H9 (cell line): Measurements from ENCODE around the gene TTC33. TPM values are rescaled to one million over a fixed set of nuclear protein-coding genes. Genes with fewer than 3 reads are reported as not detected.

Experiments used
- DNase-seq: peaks from one replicate; pipeline ENCODE4 v3.0.0-alpha.2; 2017
- H2AFZ ChIP-seq: one replicate; pipeline ENCODE4 v1.6.1; 2013; ENCODE audit warnings: mild to moderate bottlenecking, low read length, control low read depth, moderate library complexity
- H2AK5ac ChIP-seq: 2 replicates; pipeline ENCODE4 v1.6.1; 2013; ENCODE audit warnings: low read length, control low read depth, mixed read lengths; ENCODE audit not compliant: insufficient read length
- H2BK120ac ChIP-seq: one replicate; pipeline ENCODE4 v1.6.1; 2013; ENCODE audit warnings: low read depth, mild to moderate bottlenecking, low read length, control low read depth, inconsistent platforms; ENCODE audit not compliant: poor library complexity, severe bottlenecking
- H2BK12ac ChIP-seq: 2 replicates; pipeline ENCODE4 v1.6.1; 2013; ENCODE audit warnings: low read length, control low read depth, mixed read lengths, low read depth; ENCODE audit not compliant: insufficient read length
- H2BK15ac ChIP-seq: 2 replicates; pipeline ENCODE4 v1.6.1; 2013; ENCODE audit warnings: low read depth, low read length, control low read depth
- H2BK20ac ChIP-seq: one replicate; pipeline ENCODE4 v1.6.1; 2013; ENCODE audit warnings: low read depth, mild to moderate bottlenecking, low read length, control low read depth, inconsistent platforms; ENCODE audit not compliant: poor library complexity, severe bottlenecking
- H2BK5ac ChIP-seq: 2 replicates; pipeline ENCODE4 v1.6.1; 2013; ENCODE audit warnings: low read length, control low read depth, mixed read lengths; ENCODE audit not compliant: insufficient read length
- H3K14ac ChIP-seq: 2 replicates; pipeline ENCODE4 v1.6.1; 2013; ENCODE audit warnings: low read length, control low read depth; ENCODE audit not compliant: insufficient read depth
- H3K18ac ChIP-seq: 2 replicates; pipeline ENCODE4 v1.6.1; 2013; ENCODE audit warnings: low read depth, mild to moderate bottlenecking, mixed read lengths, low read length, control low read depth; ENCODE audit not compliant: insufficient read length
- H3K23ac ChIP-seq: 2 replicates; pipeline ENCODE4 v1.6.1; 2013; ENCODE audit warnings: low read length, control low read depth, mixed read lengths, low read depth; ENCODE audit not compliant: insufficient read length
- H3K23me2 ChIP-seq: 2 replicates; pipeline ENCODE4 v1.6.1; 2013; ENCODE audit warnings: low read depth, mild to moderate bottlenecking, mixed read lengths, low read length, control low read depth; ENCODE audit not compliant: insufficient read length, poor library complexity, severe bottlenecking
- H3K27ac ChIP-seq: 2 replicates; pipeline ENCODE4 v1.5.1; 2013; ENCODE audit warnings: low read length, control low read depth, mixed read lengths, low read depth; ENCODE audit not compliant: insufficient read length
- H3K27me3 ChIP-seq: 2 replicates; pipeline ENCODE4 v1.6.1; 2013; ENCODE audit warnings: low read length, control low read depth, inconsistent platforms; ENCODE audit not compliant: insufficient read depth
- H3K4ac ChIP-seq: 2 replicates; pipeline ENCODE4 v1.6.1; 2013; ENCODE audit warnings: low read depth, mild to moderate bottlenecking, control low read depth, inconsistent platforms, low read length, moderate library complexity
- H3K4me1 ChIP-seq: 2 replicates; pipeline ENCODE4 v1.6.1; 2013; ENCODE audit warnings: low read length, control low read depth, inconsistent platforms; ENCODE audit not compliant: insufficient read depth
- H3K4me2 ChIP-seq: 2 replicates; pipeline ENCODE4 v1.6.1; 2013; ENCODE audit warnings: low read length, control low read depth, mixed read lengths; ENCODE audit not compliant: insufficient read length, insufficient read depth
- H3K56ac ChIP-seq: 2 replicates; pipeline ENCODE4 v1.6.1; 2013; ENCODE audit warnings: low read depth, mild to moderate bottlenecking, mixed read lengths, low read length, control low read depth; ENCODE audit not compliant: insufficient read length
- H3K79me1 ChIP-seq: 2 replicates; pipeline ENCODE4 v1.6.1; 2013; ENCODE audit warnings: low read depth, mild to moderate bottlenecking, moderate library complexity, low read length, control low read depth, inconsistent platforms; ENCODE audit not compliant: insufficient read depth, poor library complexity, severe bottlenecking
- H3K79me2 ChIP-seq: 2 replicates; pipeline ENCODE4 v1.6.1; 2013; ENCODE audit warnings: low read length, control low read depth, inconsistent platforms; ENCODE audit not compliant: insufficient read depth
- H3K9ac ChIP-seq: 2 replicates; pipeline ENCODE4 v1.6.1; 2013; ENCODE audit warnings: low read length, control low read depth, mixed read lengths; ENCODE audit not compliant: insufficient read length; ENCODE audit errors: extremely low read depth
- H3K9me3 ChIP-seq: one replicate; pipeline ENCODE4 v1.6.1; 2013; ENCODE audit warnings: low read depth, low read length, inconsistent platforms; ENCODE audit not compliant: control insufficient read depth
- H3T11ph ChIP-seq: one replicate; pipeline ENCODE4 v1.6.1; 2013; ENCODE audit warnings: mild to moderate bottlenecking, low read length, control low read depth, inconsistent platforms
- H4K20me1 ChIP-seq: one replicate; pipeline ENCODE4 v1.6.1; 2013; ENCODE audit not compliant: control insufficient read depth, insufficient read length, insufficient read depth
- H4K5ac ChIP-seq: 2 replicates; pipeline ENCODE4 v1.6.1; 2013; ENCODE audit warnings: low read depth, mild to moderate bottlenecking, mixed read lengths, low read length, control low read depth; ENCODE audit not compliant: insufficient read length
- H4K8ac ChIP-seq: replicated peaks from 2 replicates; pipeline ENCODE4 v1.6.1; 2013; ENCODE audit warnings: low read length, control low read depth, mixed read lengths, low read depth; ENCODE audit not compliant: insufficient read length
- H4K91ac ChIP-seq: 2 replicates; pipeline ENCODE4 v1.6.1; 2013; ENCODE audit warnings: low read depth, mild to moderate bottlenecking, moderate library complexity, mixed read lengths, low read length, control low read depth; ENCODE audit not compliant: insufficient read length
- H3K27ac Mint-ChIP-seq, 3 experiments: 2 replicates in 2 of 3; 3 replicates in 1 of 3; pipeline ENCODE4 v1.8.0; 2020 to 2021; ENCODE audit warnings: mixed read lengths in 3 of 3, mild to moderate bottlenecking in 1 of 3, moderate library complexity in 1 of 3
- H3K27me3 Mint-ChIP-seq: 2 replicates; pipeline ENCODE4 v1.8.0; 2021; ENCODE audit warnings: low read depth, mild to moderate bottlenecking, moderate library complexity, mixed read lengths
- H3K36me3 Mint-ChIP-seq, 3 experiments: 2 replicates in 2 of 3; 3 replicates in 1 of 3; pipeline ENCODE4 v1.8.0; 2020 to 2021; ENCODE audit warnings: low read depth in 3 of 3, mixed read lengths in 3 of 3; ENCODE audit not compliant: insufficient read depth in 1 of 3
- H3K4me1 Mint-ChIP-seq, 2 experiments: 2 replicates each; pipeline ENCODE4 v1.8.0; 2020; ENCODE audit warnings: mixed read lengths in 2 of 2
- H3K4me3 Mint-ChIP-seq, 2 experiments: 2 replicates in 1 of 2; 3 replicates in 1 of 2; pipeline ENCODE4 v1.8.0; 2020 to 2021; ENCODE audit warnings: mild to moderate bottlenecking in 2 of 2, mixed read lengths in 2 of 2, moderate library complexity in 1 of 2
- H3K9me3 Mint-ChIP-seq, 2 experiments: 2 replicates in 1 of 2; 3 replicates in 1 of 2; pipeline ENCODE4 v1.8.0; 2020; ENCODE audit warnings: mild to moderate bottlenecking in 2 of 2, mixed read lengths in 2 of 2, moderate library complexity in 1 of 2
- WGBS: extraction: QIAGEN DNeasy Blood & Tissue Kit; methylation state at CpG from one replicate; pipeline ENCODE4 v1.1.7; 2013; ENCODE audit warnings: missing lambda C conversion rate, low lambda C conversion rate, mixed read lengths; ENCODE audit not compliant: insufficient read length; ENCODE audit errors: extremely low coverage; 5-methylcytosine and 5-hydroxymethylcytosine counted together
- total RNA-seq: library from RNA; stranded (reverse); gene quantifications from 2 replicates; pipeline ENCODE4 v1.2.1, GENCODE V29; 2021
- TF ChIP-seq, protein P1 (sequence below): fragments of 200-600 bp; sonication (generic); conservative IDR thresholded peaks from 3 replicates; pipeline ENCODE4 v1.8.0; 2021; ENCODE audit warnings: antibody characterized with exemption, mild to moderate bottlenecking

The TTC33 gene
- total RNA-seq, 1 experiment from 2014 or later: 7.3 TPM

DNA sequence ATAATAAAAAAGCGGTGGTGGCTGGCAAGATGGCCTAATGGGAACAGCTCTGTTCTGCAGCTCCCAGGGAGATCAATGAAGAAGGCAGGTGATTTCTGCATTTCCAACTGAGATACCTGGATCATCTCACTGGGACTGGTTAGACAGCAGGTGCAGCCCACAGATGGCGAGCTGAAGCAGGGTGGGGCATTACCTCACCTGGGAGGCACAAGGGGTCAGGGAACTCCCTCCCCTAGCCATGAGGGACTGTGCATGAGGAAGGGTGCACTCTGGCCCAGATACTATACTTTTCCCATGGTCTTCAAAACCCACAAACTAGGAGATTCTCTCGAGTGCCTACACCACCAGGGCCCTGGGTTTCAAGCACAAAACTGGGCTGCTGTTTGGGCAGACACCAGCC is 121.6 kb downstream of the TTC33 start:
- TF ChIP-seq, protein P1, sequence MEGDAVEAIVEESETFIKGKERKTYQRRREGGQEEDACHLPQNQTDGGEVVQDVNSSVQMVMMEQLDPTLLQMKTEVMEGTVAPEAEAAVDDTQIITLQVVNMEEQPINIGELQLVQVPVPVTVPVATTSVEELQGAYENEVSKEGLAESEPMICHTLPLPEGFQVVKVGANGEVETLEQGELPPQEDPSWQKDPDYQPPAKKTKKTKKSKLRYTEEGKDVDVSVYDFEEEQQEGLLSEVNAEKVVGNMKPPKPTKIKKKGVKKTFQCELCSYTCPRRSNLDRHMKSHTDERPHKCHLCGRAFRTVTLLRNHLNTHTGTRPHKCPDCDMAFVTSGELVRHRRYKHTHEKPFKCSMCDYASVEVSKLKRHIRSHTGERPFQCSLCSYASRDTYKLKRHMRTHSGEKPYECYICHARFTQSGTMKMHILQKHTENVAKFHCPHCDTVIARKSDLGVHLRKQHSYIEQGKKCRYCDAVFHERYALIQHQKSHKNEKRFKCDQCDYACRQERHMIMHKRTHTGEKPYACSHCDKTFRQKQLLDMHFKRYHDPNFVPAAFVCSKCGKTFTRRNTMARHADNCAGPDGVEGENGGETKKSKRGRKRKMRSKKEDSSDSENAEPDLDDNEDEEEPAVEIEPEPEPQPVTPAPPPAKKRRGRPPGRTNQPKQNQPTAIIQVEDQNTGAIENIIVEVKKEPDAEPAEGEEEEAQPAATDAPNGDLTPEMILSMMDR: no peak

More for the DNA sequence above, 121.6 kb downstream of the TTC33 start:
- no peak overlapping the region for H2BK12ac ChIP-seq
- H4K8ac ChIP-seq: no peak overlapping the region
- Mint-ChIP-seq H3K27me3 (peaks cover 4% of the 10 kb centered on the region; the same call in 1 of the 2 replicates), H3K27ac (no peak overlapping the region), H3K9me3 (peaks cover 9 to 15% of the 10 kb centered on the region in 2 experiments; a peak in 4 of 5 replicates), H3K4me1 (peaks cover 4 to 6% of the 10 kb centered on the region in 2 experiments; a peak in 3 of 4 replicates), H3K4me3 (no peak overlapping the region), H3K36me3 (peaks cover 0 to 2% (median 0%) of the 10 kb centered on the region in 3 experiments; a peak in 2 of 7 replicates)
- no peaks in the 10 kb centered on the region for H3K4me1 ChIP-seq
- no peak overlapping the region for H3K56ac ChIP-seq
- H3K9me3 ChIP-seq: no peaks in the 10 kb centered on the region
- H3K79me1 ChIP-seq: no peaks in the 10 kb centered on the region
- H2BK20ac ChIP-seq: no peak overlapping the region
- H4K20me1 ChIP-seq: no peaks in the 10 kb centered on the region
- no peak overlapping the region for H3K4ac ChIP-seq
- no peaks in the 10 kb centered on the region for H3K23me2 ChIP-seq
- no peaks in the 10 kb centered on the region for H3K79me2 ChIP-seq
- no peak overlapping the region for H4K5ac ChIP-seq
- H2AK5ac ChIP-seq: no peak overlapping the region
- H4K91ac ChIP-seq: no peak overlapping the region
- H2AFZ ChIP-seq: no peak overlapping the region
- no peak overlapping the region for H2BK15ac ChIP-seq
- no peak overlapping the region for H2BK5ac ChIP-seq
- H3K9ac ChIP-seq: no peak overlapping the region
- H3K27ac ChIP-seq: no peak overlapping the region
- H3T11ph ChIP-seq: no peak overlapping the region
- no peak overlapping the region for H3K23ac ChIP-seq
- WGBS: no CpG with 5 or more reads among the region's 3 CpGs
- DNase-seq: no peak
- H3K14ac ChIP-seq: no peak overlapping the region
- no peak overlapping the region for H3K4me2 ChIP-seq
- no peaks in the 10 kb centered on the region for H3K27me3 ChIP-seq
- H2BK120ac ChIP-seq: no peak overlapping the region
- no peak overlapping the region for H3K18ac ChIP-seq
